Panc1 (cell line): ENCODE measurements around the gene ARPC2.

Experiments
- CTCF ChIP-seq: fragments of 450-650 bp; IDR thresholded peaks from 2 replicates; pipeline ENCODE4 v1.5.1; 2017; ENCODE audit warnings: mild to moderate bottlenecking
- POLR2AphosphoS5 ChIP-seq: IDR thresholded peaks from 2 replicates; pipeline ENCODE4 v1.6.1; 2012; ENCODE audit warnings: mild to moderate bottlenecking, low read depth, low read length, moderate library complexity
- REST ChIP-seq, 2 experiments: IDR thresholded peaks; 2 replicates each; pipeline ENCODE4 v1.6.1; 2011 to 2012; ENCODE audit warnings: low read depth in 2 of 2, control low read depth in 1 of 2, low read length in 1 of 2, mild to moderate bottlenecking in 1 of 2, moderate library complexity in 1 of 2; ENCODE audit not compliant: insufficient read depth in 1 of 2
- SIN3A ChIP-seq: IDR thresholded peaks from 2 replicates; pipeline ENCODE4 v1.6.1; 2012; ENCODE audit warnings: low read depth, mild to moderate bottlenecking, low read length, moderate library complexity, borderline replicate concordance; ENCODE audit not compliant: insufficient read depth
- TCF7L2 ChIP-seq: IDR thresholded peaks from 2 replicates; pipeline ENCODE4 v1.6.1; 2011; ENCODE audit warnings: mild to moderate bottlenecking, low read depth, low read length, inconsistent platforms

GRCh38 chr2:218262631-218263586 is 45.9 kb downstream of the ARPC2 start:
- TF ChIP-seq CTCF (no peak), POLR2AphosphoS5 (no peak), SIN3A (no peak), TCF7L2 (no peak), REST (IDR thresholded peaks at IDR 0.05; ENCODE audit: insufficient read depth in 1 of 2, low read depth in 2 of 2, low read length in 1 of 2) (no peak)
